K562 (cell line): ENCODE data around the gene GRAMD2A. TPM values are rescaled to one million over a fixed set of nuclear protein-coding genes. Genes with fewer than 3 reads are reported as not detected.

Experiments
- ATAC-seq: fragments of 200-7000 bp; cut with Tn5 transposase; 3 replicates; pipeline ENCODE4 v1.9.1; 2020; ENCODE audit warnings: moderate library complexity
- BruUV-seq: library from RNA; stranded (reverse); fragments of 400-500 nt; replicated peaks from 2 replicates; lab custom pipeline; 2021; lab: Mats Ljungman, UMichigan
- CTCF ChIA-PET: fragments of 300-600 bp; formaldehyde crosslinking; extraction: SDS; loops from one replicate; lab custom pipeline; 2021; ENCODE audit warnings: low intra/inter-chr PET ratio; lab: Yijun Ruan, JAX
- POLR2A ChIA-PET: fragments of 300-600, 350-650 bp; sonication (Branson Sonifier 250); formaldehyde crosslinking; extraction: SDS; loops from one replicate; lab custom pipeline; 2021; ENCODE audit warnings: antibody characterized with exemption, inconsistent platforms; lab: Yijun Ruan, JAX
- DNase-seq, 4 experiments: peaks; one replicate each; pipeline versions ENCODE4 v3.0.0 to v3.0.0-alpha.2; 2011 to 2018; ENCODE audit warnings: low spot score in 3 of 4, mixed read lengths in 3 of 4; ENCODE audit errors: extremely low read depth in 1 of 4
- FAIRE-seq: peaks from 2 replicates; lab custom pipeline; 2011; peaks lifted over from hg19 to GRCh38; lab: Jason Lieb, UNC
- H2AFZ ChIP-seq: 2 replicates; pipeline ENCODE4 v1.6.0; 2011; ENCODE audit warnings: low read depth, low read length, control low read depth, inconsistent platforms
- H3K27ac ChIP-seq: fragments of 200-600 bp; 3 replicates; pipeline ENCODE4 v1.8.0; 2011; ENCODE audit warnings: low read depth, mild to moderate bottlenecking, control low read depth, inconsistent platforms, low read length, moderate library complexity, mixed read lengths; ENCODE audit errors: extremely low read depth
- H3K27me3 ChIP-seq, 2 experiments: fragments of 300-600 bp in 1 of 2; 2 replicates in 1 of 2; 3 replicates in 1 of 2; pipeline versions ENCODE4 v1.6.0 to v1.8.0; 2011; ENCODE audit warnings: inconsistent platforms in 2 of 2, low read length in 2 of 2, mild to moderate bottlenecking in 1 of 2, mixed read lengths in 1 of 2, moderate library complexity in 1 of 2; ENCODE audit not compliant: control insufficient read depth in 2 of 2, insufficient read depth in 2 of 2
- H3K36me3 ChIP-seq: fragments of 300-600 bp; 3 replicates; pipeline ENCODE4 v1.8.0; 2011; ENCODE audit warnings: mild to moderate bottlenecking, low read length, inconsistent platforms; ENCODE audit not compliant: control insufficient read depth, insufficient read depth
- H3K4me1 ChIP-seq, 2 experiments: fragments of 200-600 bp in 1 of 2; replicated peaks in 1 of 2; 2 replicates in 1 of 2; 3 replicates in 1 of 2; pipeline versions ENCODE4 v1.5.1 to v1.8.0; 2011; ENCODE audit warnings: inconsistent platforms in 2 of 2, low read length in 2 of 2, mild to moderate bottlenecking in 1 of 2, mixed read lengths in 1 of 2, moderate library complexity in 1 of 2; ENCODE audit not compliant: control insufficient read depth in 2 of 2, insufficient read depth in 2 of 2
- H3K4me2 ChIP-seq: 2 replicates; pipeline ENCODE4 v1.6.1; 2011; ENCODE audit warnings: low read length, control low read depth, inconsistent platforms, mixed read lengths; ENCODE audit not compliant: insufficient read depth
- H3K4me3 ChIP-seq: fragments of 200-600 bp; sonication (generic), shearing (Covaris generic); 2 replicates; pipeline ENCODE4 v1.5.1; 2016; ENCODE audit warnings: control low read depth, inconsistent platforms
- H3K79me2 ChIP-seq: fragments of 200-600 bp; 3 replicates; pipeline ENCODE4 v1.8.0; 2011; ENCODE audit warnings: low read length, inconsistent platforms; ENCODE audit not compliant: control insufficient read depth, insufficient read depth
- H3K9ac ChIP-seq, 2 experiments: 2 replicates each; pipeline versions ENCODE4 v1.6.0 to v1.6.1; 2011; ENCODE audit warnings: low read depth in 2 of 2, low read length in 2 of 2, control low read depth in 1 of 2, inconsistent platforms in 1 of 2, mild to moderate bottlenecking in 1 of 2, mixed read lengths in 1 of 2; ENCODE audit not compliant: insufficient read depth in 1 of 2
- H3K9me1 ChIP-seq: one replicate; pipeline ENCODE4 v1.6.0; 2011; ENCODE audit warnings: inconsistent platforms, mild to moderate bottlenecking, low read length, moderate library complexity; ENCODE audit not compliant: control insufficient read depth, insufficient read depth
- H3K9me3 ChIP-seq: replicated peaks from 2 replicates; pipeline ENCODE4 v1.5.1; 2011; ENCODE audit warnings: low read depth, low read length, inconsistent platforms; ENCODE audit not compliant: control insufficient read depth, insufficient read depth
- H4K20me1 ChIP-seq: replicated peaks from 2 replicates; pipeline ENCODE4 v1.6.1; 2011; ENCODE audit warnings: low read length, inconsistent platforms, mixed read lengths; ENCODE audit not compliant: control insufficient read depth, insufficient read depth
- CBX8 ChIP-seq: fragments of 200-600 bp; sonication (generic); IDR thresholded peaks from 2 replicates; pipeline ENCODE4 v1.6.1; 2012; ENCODE audit warnings: borderline replicate concordance, mixed run types, low read depth, mild to moderate bottlenecking, moderate library complexity, mixed read lengths, low read length, control low read depth, inconsistent platforms; ENCODE audit not compliant: poor library complexity, severe bottlenecking; ENCODE audit errors: extremely low read depth
- DNMT1 ChIP-seq: fragments of 450-650 bp; IDR thresholded peaks from 2 replicates; pipeline ENCODE4 v1.6.1; 2016; ENCODE audit warnings: antibody characterized with exemption, mild to moderate bottlenecking
- E2F3 ChIP-seq: fragments of 250-450 bp; sonication (Bioruptor Pico); IDR thresholded peaks from 2 replicates; pipeline ENCODE4 v1.4.0; 2020; ENCODE audit warnings: mild to moderate bottlenecking
- ESRRB ChIP-seq: fragments of 250-450 bp; sonication (Bioruptor Pico); IDR thresholded peaks from 2 replicates; pipeline ENCODE4 v1.5.0; 2020; ENCODE audit warnings: mild to moderate bottlenecking, moderate library complexity, borderline replicate concordance
- NCOR1 ChIP-seq: fragments of 450-650 bp; IDR thresholded peaks from 2 replicates; pipeline ENCODE4 v1.6.1; 2016; ENCODE audit warnings: mild to moderate bottlenecking, moderate library complexity
- RBM39 ChIP-seq: fragments of 200-400 bp; formaldehyde crosslinking; optimal IDR thresholded peaks from 2 replicates; pipeline ENCODE3; 2018; ENCODE audit warnings: low read depth, low read length
- SIX5 ChIP-seq, 2 experiments: IDR thresholded peaks; 2 replicates each; pipeline ENCODE4 v1.6.1; 2011; ENCODE audit warnings: low read length in 2 of 2, borderline replicate concordance in 1 of 2, low read depth in 1 of 2, mild to moderate bottlenecking in 1 of 2, moderate library complexity in 1 of 2; ENCODE audit not compliant: insufficient read depth in 1 of 2
- U2AF1 ChIP-seq: fragments of 200-400 bp; formaldehyde crosslinking; optimal IDR thresholded peaks from 2 replicates; pipeline ENCODE3; 2017; ENCODE audit warnings: mild to moderate bottlenecking, low read depth, low read length, moderate library complexity
- ZFX ChIP-seq: sonication (generic); formaldehyde crosslinking; IDR thresholded peaks from 2 replicates; pipeline ENCODE4 v1.8.0; 2022; ENCODE audit warnings: mild to moderate bottlenecking, missing genetic modification reagents, moderate library complexity
- ZNF146 ChIP-seq: IDR thresholded peaks from one replicate; pipeline ENCODE4 v1.6.1; 2018; ENCODE audit warnings: missing compliant biosample characterization; ENCODE audit not compliant: unreplicated experiment
- ZNF79 ChIP-seq: fragments of 250-450 bp; sonication (Bioruptor Pico); IDR thresholded peaks from 2 replicates; pipeline ENCODE4 v1.4.0; 2020; ENCODE audit warnings: low read depth, mild to moderate bottlenecking, moderate library complexity
- WGBS: fragments of 100-300 bp; shearing (Covaris generic); methylation state at CpG from one replicate; pipeline ENCODE4 v1.1.6; 2016; ENCODE audit warnings: low coverage, mixed read lengths; ENCODE audit not compliant: insufficient coverage; ENCODE audit errors: missing lambda C conversion rate; 5-methylcytosine and 5-hydroxymethylcytosine counted together
- in situ Hi-C: fragments of 300-500 bp; cut with MboI; formaldehyde crosslinking; loops from 4 replicates; pipeline ENCODE4 v1.15.0; 2018; ENCODE audit warnings: inconsistent platforms, mixed read lengths
- intact Hi-C: fragments of 100-400 bp; cut with micrococcal nuclease; formaldehyde crosslinking; loops from 2 replicates; pipeline ENCODE4 v1.14.2; 2022
- polyA plus RNA-seq, 8 experiments: library from polyadenylated mRNA; depleted of rRNA in 4 of 8; stranded (reverse) in 5 of 8; unstranded in 3 of 8; fragments of >200 nt; fragmentation: Nextera tagmentation in 2 of 8; fragmentation: Illumina TruSeq in 1 of 8; extraction: Ambion mirVana in 2 of 8; extraction: Trizol in 1 of 8; gene quantifications; 2 replicates each; pipeline versions ENCODE4 v1.2.1 to v1.2.3, GENCODE V29; 2011 to 2014; ENCODE audit warnings: inconsistent platforms in 1 of 8, missing spikeins in 1 of 8
- total RNA-seq, 7 experiments: library from RNA; depleted of rRNA in 6 of 7; stranded (reverse); fragments of >200 nt in 6 of 7; fragmentation: Illumina TruSeq in 2 of 7; extraction: Trizol in 2 of 7; gene quantifications; 2 replicates each; pipeline versions ENCODE4 v1.2.1 to v1.2.3, GENCODE V29; 2011 to 2021; ENCODE audit warnings: low replicate concordance in 1 of 7
- TF ChIP-seq, protein P1 (sequence below): IDR thresholded peaks from 3 replicates; pipeline ENCODE4 v1.6.1; 2011; ENCODE audit warnings: borderline replicate concordance, mild to moderate bottlenecking; ENCODE audit not compliant: insufficient read length, insufficient read depth
- TF ChIP-seq, protein P2 (sequence below): fragments of 250-450 bp; sonication (Bioruptor Pico); IDR thresholded peaks from 2 replicates; pipeline ENCODE4 v1.4.0; 2020

The GRAMD2A gene
- total and polyA plus RNA-seq, 9 of the 15 experiments (the other 6 are each of a cell fraction or from before 2014, with no cell fraction given), result 0.08 to 0.22 TPM; not detected in 7

DNA sequence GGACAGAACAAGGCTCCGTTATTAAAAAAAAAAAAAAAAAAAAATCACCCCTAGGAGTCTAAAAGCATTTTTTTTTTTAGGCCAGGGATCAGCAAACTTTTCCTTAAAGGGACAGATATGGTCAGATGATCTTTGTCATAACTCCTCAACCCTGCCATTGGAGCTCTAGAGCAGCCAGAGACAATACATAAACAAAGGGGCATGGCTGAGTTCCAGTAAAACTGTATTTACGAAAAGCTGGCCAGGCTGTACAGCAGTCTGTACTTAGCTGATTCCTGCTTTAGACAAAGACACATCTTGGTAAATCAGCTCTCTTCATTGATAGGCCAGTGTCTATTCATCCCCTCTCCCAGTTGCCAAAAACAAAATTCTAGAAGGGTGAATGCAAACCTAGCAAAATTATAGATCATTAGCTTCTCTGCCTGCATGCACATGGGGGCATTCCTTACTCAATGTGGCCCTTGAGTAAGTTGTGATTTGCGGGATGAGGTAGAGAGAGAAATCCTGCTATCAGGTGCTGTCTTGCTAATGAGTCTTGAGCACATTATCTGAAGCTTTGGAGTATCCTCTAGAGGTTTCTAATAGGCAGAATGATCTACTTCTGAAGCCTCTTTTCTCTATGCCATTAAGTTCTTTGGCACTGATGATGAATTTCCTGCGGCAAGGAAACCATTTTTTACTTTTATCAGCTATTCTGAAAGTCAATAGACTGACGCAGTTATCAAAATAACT lies 44.2 kb downstream of the GRAMD2A start:
- Histone ChIP-seq H3K27ac (no peak overlapping the region), H3K4me1 (no peaks in the 10 kb centered on the region; a peak in 1 of 5 replicates), H3K79me2 (no peaks in the 10 kb centered on the region), H3K27me3 (peaks cover 10 to 19% of the 10 kb centered on the region in 2 experiments; a peak in 4 of 5 replicates), H3K36me3 (no peaks in the 10 kb centered on the region), H3K4me3 (no peak overlapping the region), H4K20me1 (no peaks in the 10 kb centered on the region; the same call in 1 of the 2 replicates), H3K9me3 (no peaks in the 10 kb centered on the region), H3K9ac (no peak overlapping the region), H3K4me2 (no peak overlapping the region), H3K9me1 (no peaks in the 10 kb centered on the region), H2AFZ (no peak overlapping the region)
- ATAC-seq, result no peak
- DNase-seq, result no peak
- BruUV-seq, result no TSS peak
- ChIA-PET CTCF (interaction anchor here (1.0 kb wide), 1 partner anchor 410 kb away, joined by 3 read pairs; no protein-coding TSS in a partner anchor), POLR2A (interaction anchor here (0.6 to 0.9 kb wide), 2 partner anchors 11 to 376 kb away, joined by 3 to 4 read pairs; no protein-coding TSS in a partner anchor)
- WGBS, result 0% methylated on average over 4 of the region's 5 CpGs
- FAIRE-seq, result no peak
- intact Hi-C loops (loop anchor here (10.0 kb wide), 1 partner anchor 709 kb away; no protein-coding TSS in a partner anchor), in situ Hi-C loops (loop anchor here (5.0 to 10.0 kb wide), 2 partner anchors 346 to 619 kb away; no protein-coding TSS in a partner anchor)
- no peak for TF ChIP-seq CBX8
- no peak for TF ChIP-seq RBM39
- TF ChIP-seq, protein P1, sequence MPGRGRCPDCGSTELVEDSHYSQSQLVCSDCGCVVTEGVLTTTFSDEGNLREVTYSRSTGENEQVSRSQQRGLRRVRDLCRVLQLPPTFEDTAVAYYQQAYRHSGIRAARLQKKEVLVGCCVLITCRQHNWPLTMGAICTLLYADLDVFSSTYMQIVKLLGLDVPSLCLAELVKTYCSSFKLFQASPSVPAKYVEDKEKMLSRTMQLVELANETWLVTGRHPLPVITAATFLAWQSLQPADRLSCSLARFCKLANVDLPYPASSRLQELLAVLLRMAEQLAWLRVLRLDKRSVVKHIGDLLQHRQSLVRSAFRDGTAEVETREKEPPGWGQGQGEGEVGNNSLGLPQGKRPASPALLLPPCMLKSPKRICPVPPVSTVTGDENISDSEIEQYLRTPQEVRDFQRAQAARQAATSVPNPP, result no peak
- TF ChIP-seq SIX5 (IDR thresholded peaks at IDR 0.05; ENCODE audit: borderline replicate concordance in 1 of 2, insufficient read depth in 1 of 2, low read depth in 1 of 2, low read length in 2 of 2), result no peak
- TF ChIP-seq ESRRB (CRISPR knock-in tag), result no peak
- TF ChIP-seq DNMT1, result no peak
- TF ChIP-seq, protein P2, sequence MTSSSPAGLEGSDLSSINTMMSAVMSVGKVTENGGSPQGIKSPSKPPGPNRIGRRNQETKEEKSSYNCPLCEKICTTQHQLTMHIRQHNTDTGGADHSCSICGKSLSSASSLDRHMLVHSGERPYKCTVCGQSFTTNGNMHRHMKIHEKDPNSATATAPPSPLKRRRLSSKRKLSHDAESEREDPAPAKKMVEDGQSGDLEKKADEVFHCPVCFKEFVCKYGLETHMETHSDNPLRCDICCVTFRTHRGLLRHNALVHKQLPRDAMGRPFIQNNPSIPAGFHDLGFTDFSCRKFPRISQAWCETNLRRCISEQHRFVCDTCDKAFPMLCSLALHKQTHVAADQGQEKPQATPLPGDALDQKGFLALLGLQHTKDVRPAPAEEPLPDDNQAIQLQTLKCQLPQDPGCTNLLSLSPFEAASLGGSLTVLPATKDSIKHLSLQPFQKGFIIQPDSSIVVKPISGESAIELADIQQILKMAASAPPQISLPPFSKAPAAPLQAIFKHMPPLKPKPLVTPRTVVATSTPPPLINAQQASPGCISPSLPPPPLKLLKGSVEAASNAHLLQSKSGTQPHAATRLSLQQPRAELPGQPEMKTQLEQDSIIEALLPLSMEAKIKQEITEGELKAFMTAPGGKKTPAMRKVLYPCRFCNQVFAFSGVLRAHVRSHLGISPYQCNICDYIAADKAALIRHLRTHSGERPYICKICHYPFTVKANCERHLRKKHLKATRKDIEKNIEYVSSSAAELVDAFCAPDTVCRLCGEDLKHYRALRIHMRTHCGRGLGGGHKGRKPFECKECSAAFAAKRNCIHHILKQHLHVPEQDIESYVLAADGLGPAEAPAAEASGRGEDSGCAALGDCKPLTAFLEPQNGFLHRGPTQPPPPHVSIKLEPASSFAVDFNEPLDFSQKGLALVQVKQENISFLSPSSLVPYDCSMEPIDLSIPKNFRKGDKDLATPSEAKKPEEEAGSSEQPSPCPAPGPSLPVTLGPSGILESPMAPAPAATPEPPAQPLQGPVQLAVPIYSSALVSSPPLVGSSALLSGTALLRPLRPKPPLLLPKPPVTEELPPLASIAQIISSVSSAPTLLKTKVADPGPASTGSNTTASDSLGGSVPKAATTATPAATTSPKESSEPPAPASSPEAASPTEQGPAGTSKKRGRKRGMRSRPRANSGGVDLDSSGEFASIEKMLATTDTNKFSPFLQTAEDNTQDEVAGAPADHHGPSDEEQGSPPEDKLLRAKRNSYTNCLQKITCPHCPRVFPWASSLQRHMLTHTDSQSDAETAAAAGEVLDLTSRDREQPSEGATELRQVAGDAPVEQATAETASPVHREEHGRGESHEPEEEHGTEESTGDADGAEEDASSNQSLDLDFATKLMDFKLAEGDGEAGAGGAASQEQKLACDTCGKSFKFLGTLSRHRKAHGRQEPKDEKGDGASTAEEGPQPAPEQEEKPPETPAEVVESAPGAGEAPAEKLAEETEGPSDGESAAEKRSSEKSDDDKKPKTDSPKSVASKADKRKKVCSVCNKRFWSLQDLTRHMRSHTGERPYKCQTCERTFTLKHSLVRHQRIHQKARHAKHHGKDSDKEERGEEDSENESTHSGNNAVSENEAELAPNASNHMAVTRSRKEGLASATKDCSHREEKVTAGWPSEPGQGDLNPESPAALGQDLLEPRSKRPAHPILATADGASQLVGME, result no peak
- TF ChIP-seq ZFX (CRISPR knock-in tag), result no peak
- no peak for TF ChIP-seq U2AF1
- TF ChIP-seq NCOR1, result no peak
- no peak for TF ChIP-seq ZNF146 (CRISPR knock-in tag)
- TF ChIP-seq ZNF79, result no peak
- TF ChIP-seq E2F3 (CRISPR knock-in tag), result no peak
